ENCODE measurements around the gene CORO1C.
"Not testable (repeated sequence)": the region's sequence is repeated elsewhere in the genome, so short reads cannot be mapped to it uniquely, and the experiment has no call there.

CORO1C gene

GRCh38 chr12:108633081-108633533 is 98.2 kb downstream of the CORO1C start:
- DNase-seq, result no peak

GRCh38 chr12:108631261-108631660 is 100.1 kb downstream of the CORO1C start:
- not testable (repeated sequence) for DNase-seq

GRCh38 chr12:108630481-108631207 is 100.7 kb downstream of the CORO1C start:
- DNase-seq, result no peak

DNA sequence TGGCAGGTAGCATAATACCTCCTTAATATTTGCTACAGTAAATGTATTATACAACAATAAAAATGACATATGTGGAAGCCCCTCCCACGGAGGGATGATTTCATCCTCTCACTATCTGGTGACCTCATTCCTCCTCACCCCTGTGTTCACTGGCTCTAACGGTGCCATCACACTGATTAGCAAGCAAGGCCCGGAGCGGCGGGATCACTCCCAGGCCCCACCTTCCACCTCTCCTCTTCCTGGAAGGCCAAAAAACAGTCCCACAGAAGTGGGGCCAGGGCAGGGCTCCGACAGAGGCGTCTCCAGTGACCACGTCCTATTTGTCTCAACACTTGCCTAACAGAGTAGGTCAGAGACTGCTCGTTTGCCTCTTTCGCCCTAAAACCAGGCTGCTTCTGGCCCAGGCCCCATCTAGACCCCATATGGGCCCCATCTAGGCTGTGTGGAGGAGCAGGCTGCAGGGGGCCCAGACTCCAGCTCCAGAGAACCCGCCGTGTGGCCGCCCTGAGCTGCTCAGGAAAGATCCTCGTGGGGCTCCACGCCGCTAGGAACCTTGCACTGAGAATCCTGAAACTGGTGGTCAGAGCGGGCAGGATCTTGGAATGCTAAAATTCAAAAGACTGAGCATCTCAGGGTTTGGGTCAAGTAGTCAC is 101.4 kb downstream of the CORO1C start:
- no peak for DNase-seq

- no peak for DNase-seq
Observed at GRCh38 chr12:108629151-108629550, 102.2 kb downstream of the CORO1C start.

DNA sequence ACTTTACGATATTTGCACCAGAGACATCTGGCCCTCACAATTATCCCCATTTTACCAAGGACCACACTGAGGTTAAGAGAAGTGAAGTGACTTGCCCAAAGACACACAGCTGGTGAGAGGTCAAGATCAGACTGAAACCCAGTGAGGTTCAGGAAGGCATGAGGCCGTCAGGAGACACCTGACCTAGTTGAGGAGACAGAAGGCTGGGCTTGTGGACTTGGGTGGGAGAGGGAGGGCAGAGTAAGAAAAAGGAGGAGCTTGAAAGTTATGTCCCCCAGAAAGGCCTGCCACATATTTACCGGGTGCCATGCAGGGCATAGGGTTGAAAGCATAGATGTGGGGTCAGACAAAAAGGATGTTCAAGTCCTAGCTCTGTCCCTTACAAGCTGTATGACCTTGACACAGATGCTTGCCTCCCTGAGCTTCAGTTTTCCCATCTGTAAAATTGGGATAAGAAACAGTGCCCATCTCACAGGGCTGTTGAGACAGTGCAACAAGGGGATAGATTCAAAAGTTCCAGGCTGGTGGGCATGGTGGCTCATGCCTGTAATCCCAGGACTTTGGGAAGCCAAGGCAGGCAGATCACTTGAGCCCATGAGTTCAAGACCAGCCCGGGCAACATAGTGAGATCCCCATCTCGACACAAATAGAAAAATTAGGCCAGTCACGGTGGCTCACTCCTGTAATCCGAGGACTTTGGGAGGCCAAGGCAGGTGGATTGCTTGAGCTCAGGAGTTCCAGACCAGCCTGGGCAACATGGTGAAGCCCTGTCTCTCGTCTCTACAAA is 104.0 kb downstream of the CORO1C start:
- DNase-seq, result no peak

GRCh38 chr12:108625228-108625627 is 106.1 kb downstream of the CORO1C start:
- DNase-seq, result no peak

DNA sequence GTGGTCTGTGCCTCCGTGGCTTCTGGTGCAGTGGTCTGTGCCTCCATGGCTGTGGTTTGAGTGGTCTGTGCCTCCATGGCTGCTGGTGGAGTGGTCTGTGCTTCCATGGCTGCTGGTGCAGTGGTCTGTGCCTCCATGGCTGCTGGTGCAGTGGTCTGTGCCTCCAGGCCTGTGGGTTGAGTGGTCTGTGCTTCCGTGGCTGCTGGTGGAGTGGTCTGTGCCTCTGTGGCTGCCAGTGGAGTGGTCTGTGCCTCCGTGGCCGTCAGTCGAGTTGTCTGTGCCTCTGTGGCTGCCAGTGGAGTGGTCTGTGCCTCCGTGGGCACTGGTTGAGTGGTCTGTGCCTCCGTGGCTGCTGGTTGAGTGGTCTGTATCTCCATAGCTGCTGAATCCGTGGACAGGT is 107.7 kb downstream of the CORO1C start:
- DNase-seq, result no peak

- DNase-seq, result no peak
Observed at GRCh38 chr12:108622921-108623514, 108.3 kb downstream of the CORO1C start.

GRCh38 chr12:108622421-108622820 is 108.9 kb downstream of the CORO1C start:
- DNase-seq, result no peak

- no peak for DNase-seq
Observed at GRCh38 chr12:108621161-108621560, 110.2 kb downstream of the CORO1C start.

- DNase-seq, result no peak
Observed at GRCh38 chr12:108620236-108620879, 111.0 kb downstream of the CORO1C start.

GRCh38 chr12:108619369-108620160 is 111.8 kb downstream of the CORO1C start:
- no peak for DNase-seq

- not testable (repeated sequence) for DNase-seq
Observed at GRCh38 chr12:108618953-108619274, 112.4 kb downstream of the CORO1C start.

DNA sequence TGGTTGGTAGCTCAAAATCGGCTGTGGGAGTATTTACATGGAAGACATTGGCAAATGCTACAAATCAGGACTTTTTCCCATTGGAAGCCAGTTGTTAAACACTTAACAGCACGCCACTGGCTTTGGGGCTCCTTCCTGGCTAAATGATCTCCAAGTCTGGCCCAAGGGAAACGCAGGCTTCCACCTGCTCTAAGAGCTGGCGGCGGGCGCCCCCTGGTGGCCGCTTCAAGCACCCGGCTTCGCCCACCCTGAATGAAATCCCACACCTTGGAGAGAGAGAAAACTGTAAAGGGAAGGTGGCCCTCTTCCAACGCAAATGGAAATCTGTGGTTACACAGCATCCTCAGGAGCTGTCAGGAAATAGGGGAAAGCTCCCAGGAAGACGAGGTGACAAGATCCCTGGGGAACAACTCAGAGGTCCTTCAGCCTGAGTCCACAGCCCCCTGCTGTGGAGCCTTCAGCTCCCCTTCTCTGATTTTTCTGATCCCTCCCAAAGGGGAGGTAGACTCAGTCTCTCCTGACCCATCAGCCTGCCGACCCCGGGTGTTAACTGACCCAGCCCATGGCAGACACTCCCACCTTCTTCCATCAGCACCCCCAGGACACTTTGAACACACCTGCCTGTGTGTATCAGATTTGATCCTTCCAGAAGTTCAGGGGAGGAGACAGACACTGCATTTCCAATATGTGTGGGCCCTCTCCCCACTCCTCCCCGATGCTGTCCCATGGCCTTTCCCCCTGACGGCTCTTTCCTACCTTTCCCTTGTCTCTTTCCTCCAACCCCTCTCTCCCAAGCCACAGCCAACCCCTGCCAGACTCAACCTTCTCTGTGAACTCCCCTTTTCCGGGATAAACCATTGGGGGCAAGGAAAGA is 113.0 kb downstream of the CORO1C start:
- DNase-seq, result peak in 1 of 2 experiments; percentile 12

DNA sequence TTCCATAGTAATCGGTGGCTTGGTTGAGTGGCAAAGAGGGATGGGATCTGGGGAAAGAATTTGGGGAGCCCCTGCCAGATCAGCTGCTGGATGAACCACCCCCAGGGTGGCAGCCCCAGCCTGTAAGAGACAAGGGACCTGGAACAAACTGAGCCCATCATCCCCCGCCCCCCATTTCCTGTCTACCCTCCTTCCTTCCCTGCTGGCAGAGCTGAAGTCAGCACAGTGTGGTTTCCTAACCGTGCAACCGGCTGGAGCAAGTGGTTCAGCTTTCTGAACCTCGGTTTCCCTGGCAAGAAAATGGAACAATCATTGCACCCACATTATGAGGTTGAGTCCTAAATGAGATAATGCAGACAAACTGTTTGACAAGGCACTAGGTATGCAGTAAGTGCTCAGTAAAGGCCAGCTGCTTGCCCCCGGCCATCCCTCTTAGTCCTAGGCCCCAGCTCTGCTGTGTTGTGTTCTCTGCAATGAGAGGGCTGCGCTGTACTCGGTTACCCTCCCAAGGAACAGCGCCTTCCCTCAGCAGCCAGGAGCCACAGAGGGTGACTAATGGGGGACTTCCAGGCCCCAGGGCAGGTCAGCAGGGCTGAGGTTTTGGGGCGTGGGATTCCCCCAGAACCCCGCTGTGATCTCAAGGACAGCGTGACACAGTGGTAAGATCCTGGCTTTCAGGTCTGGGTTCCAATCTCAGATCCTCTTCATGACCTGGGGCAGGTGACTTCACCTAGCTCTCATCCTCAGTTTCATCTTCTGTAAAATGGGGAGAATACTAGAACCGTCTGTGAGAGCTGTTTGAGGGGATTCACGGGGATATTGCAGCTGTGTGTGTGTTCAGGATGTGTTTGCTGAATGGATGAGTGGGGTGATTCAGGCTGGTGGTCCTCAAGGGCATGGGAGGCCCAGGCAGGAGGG is 114.1 kb downstream of the CORO1C start:
- no peak for DNase-seq

DNA sequence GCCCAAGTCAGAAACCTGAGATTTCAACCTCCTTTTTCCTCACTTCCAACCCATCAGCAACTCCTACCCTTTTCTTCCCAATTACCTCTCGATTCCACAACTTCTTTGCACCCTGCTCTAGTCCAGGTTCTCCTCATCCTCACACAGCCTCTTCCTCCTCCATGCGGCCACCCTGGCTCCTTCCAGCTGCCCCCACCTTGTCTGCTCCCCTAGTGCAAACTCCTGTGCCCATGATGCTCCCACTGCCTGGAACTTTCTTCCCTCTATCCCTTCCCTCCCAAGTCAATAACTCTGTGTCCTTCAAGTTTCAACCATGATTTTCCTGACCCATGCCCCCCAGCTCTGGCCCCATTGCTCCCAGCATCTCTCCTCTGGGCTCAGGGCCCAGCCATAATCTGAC is 115.0 kb downstream of the CORO1C start:
- no peak for DNase-seq

GRCh38 chr12:108615918-108616317 is 115.4 kb downstream of the CORO1C start:
- no peak for DNase-seq

DNA sequence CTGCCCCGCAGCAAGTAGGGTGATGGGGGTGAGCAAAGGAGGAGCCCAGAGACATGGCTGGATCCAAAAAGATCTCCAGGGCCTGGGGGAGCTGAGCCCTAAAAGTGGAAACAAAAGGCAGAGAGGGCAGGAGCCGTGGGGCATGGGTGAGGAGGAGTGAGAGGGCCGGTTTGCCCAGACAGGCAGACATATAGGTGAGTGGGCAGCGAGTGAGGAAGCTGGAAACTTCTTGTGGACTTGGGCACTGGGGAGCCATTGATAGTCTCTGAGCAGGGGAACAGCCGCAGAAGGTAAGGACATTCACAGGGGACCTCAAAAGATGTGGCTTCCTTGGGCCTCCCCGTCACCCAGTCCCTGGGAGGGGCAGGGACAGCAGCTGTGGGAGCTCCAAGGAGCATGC is 116.7 kb downstream of the CORO1C start:
- no peak for DNase-seq

DNA sequence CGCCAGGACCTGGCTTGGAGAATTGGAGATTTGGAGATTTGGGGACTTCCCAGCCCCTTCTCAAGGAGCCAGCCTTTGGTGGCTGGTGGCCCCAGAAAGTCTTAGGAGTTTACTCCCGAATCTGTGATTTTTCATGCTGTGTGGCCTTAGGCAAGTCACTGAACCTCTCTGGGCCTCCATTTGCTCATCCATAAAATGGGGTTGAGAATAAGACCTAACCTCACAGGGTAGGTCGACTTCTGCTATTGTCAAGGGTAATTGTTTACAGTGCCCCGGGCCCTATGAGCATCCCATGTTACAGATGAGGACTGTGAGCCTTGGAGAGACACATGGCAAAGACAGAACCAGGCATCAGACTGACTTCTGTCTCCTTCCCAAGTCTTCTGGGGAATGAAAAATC is 117.3 kb downstream of the CORO1C start:
- no peak for DNase-seq
